HL-60 (cell line): Measurements from ENCODE around the gene SLC17A5.

Experiments
- GABPA ChIP-seq: IDR thresholded peaks from 2 replicates; pipeline ENCODE4 v1.6.1; 2012; ENCODE audit warnings: low read depth
- POLR2AphosphoS5 ChIP-seq: IDR thresholded peaks from 2 replicates; pipeline ENCODE4 v1.6.1; 2012; ENCODE audit warnings: low read depth
- TF ChIP-seq, protein P1 (sequence below): IDR thresholded peaks from one replicate; pipeline ENCODE4 v1.5.1; 2011; ENCODE audit warnings: low read length, control low read depth, inconsistent platforms; ENCODE audit not compliant: insufficient read depth
- TF ChIP-seq, protein P2 (sequence below): IDR thresholded peaks from 2 replicates; pipeline ENCODE4 v1.6.1; 2012; ENCODE audit warnings: low read depth; ENCODE audit not compliant: insufficient replicate concordance

DNA sequence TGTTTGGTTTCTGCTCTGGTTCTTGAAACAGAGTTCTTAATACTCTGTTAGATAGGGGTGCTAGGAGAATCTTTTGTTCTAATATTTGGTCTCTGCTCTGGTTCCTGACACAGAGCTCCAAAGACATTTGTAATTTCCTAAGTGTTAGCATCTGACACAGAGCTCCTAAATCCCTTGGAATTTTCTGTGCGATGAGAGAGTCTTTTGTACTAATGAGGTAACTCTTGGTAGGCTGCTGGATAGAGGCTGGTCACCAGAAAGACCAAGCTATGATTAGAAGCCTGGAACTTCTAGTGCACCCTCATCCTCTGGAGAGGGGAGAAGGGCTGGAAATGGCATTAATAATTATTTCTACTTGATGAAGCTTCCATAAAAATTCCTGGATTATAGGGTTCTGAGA is 34.6 kb upstream of the SLC17A5 start:
- TF ChIP-seq, protein P1, sequence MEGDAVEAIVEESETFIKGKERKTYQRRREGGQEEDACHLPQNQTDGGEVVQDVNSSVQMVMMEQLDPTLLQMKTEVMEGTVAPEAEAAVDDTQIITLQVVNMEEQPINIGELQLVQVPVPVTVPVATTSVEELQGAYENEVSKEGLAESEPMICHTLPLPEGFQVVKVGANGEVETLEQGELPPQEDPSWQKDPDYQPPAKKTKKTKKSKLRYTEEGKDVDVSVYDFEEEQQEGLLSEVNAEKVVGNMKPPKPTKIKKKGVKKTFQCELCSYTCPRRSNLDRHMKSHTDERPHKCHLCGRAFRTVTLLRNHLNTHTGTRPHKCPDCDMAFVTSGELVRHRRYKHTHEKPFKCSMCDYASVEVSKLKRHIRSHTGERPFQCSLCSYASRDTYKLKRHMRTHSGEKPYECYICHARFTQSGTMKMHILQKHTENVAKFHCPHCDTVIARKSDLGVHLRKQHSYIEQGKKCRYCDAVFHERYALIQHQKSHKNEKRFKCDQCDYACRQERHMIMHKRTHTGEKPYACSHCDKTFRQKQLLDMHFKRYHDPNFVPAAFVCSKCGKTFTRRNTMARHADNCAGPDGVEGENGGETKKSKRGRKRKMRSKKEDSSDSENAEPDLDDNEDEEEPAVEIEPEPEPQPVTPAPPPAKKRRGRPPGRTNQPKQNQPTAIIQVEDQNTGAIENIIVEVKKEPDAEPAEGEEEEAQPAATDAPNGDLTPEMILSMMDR: no peak
- TF ChIP-seq POLR2AphosphoS5: no peak
- TF ChIP-seq, protein P2, sequence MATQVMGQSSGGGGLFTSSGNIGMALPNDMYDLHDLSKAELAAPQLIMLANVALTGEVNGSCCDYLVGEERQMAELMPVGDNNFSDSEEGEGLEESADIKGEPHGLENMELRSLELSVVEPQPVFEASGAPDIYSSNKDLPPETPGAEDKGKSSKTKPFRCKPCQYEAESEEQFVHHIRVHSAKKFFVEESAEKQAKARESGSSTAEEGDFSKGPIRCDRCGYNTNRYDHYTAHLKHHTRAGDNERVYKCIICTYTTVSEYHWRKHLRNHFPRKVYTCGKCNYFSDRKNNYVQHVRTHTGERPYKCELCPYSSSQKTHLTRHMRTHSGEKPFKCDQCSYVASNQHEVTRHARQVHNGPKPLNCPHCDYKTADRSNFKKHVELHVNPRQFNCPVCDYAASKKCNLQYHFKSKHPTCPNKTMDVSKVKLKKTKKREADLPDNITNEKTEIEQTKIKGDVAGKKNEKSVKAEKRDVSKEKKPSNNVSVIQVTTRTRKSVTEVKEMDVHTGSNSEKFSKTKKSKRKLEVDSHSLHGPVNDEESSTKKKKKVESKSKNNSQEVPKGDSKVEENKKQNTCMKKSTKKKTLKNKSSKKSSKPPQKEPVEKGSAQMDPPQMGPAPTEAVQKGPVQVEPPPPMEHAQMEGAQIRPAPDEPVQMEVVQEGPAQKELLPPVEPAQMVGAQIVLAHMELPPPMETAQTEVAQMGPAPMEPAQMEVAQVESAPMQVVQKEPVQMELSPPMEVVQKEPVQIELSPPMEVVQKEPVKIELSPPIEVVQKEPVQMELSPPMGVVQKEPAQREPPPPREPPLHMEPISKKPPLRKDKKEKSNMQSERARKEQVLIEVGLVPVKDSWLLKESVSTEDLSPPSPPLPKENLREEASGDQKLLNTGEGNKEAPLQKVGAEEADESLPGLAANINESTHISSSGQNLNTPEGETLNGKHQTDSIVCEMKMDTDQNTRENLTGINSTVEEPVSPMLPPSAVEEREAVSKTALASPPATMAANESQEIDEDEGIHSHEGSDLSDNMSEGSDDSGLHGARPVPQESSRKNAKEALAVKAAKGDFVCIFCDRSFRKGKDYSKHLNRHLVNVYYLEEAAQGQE: no peak
- TF ChIP-seq GABPA: no peak
